ENCODE measurements around the gene DIAPH3.

Gene DIAPH3

DNA sequence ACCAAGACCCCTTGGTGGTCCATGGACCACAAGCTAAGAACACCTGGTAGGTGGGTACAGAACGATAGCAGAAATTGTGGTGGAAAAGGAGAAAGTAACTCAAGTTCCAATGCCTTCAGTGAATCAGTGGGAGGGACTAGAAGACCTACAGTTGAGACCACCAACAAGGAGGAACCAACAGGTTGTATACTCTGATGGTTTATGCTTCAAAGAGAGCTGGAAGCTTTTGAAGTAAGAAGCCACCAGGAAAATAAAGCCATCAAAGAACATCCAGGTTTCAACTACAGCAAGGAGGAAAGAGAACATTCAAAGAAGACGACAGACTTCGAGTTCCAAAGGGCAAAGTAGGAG is 42.4 kb downstream of the DIAPH3 start:
- ChIA-PET CTCF (interaction anchor here (0.6 kb wide), 1 partner anchor 66 kb away, joined by 3 read pairs; no protein-coding TSS in a partner anchor), POLR2A (ENCODE audit: low non-redundant PET) (interaction anchor here (0.7 kb wide), 1 partner anchor 87 kb away, joined by 3 read pairs; no protein-coding TSS in a partner anchor)
- DNase-seq (ENCODE audit: low spot score), result no peak
- TF ChIP-seq CTCF (conservative IDR thresholded peaks at IDR 0.05; ENCODE audit: low read depth), result no peak
- no peak overlapping the region for H3K27ac ChIP-seq

DNA sequence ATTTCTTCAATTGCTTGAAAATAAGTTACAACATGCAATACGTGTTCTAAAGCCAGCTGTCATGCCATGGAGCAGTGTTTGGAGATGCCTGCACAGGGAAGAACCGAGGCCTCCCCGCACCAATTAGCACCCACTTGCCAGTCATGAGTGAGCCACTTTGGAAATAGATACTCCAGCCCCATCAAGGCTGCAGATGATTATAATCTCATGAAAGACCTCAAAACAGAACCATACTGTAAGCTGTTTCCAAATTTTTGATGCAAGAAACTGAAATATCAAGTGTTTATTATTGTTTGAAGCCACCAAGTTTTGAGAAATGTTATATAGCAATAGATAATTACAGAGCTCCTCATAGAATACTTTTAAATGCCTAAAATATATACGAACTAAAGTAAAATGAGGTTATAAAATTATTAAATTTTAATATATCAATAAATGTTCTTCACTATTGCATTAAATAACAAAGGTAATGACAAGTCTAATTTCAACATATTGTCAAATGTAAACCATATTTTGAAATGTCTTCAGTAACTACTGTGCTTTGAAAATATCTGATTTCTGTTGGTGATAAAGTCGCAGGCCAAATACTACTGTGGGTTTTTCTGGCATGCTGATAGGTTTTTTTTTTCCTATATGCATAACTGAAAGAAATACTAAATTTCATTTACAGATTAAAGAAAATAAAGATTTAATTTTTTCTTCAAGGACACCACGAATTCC is 43.0 kb downstream of the DIAPH3 start:
- ChIA-PET POLR2A (ENCODE audit: low non-redundant PET) (interaction anchor here (0.7 kb wide), 1 partner anchor 86 kb away, joined by 3 read pairs; no protein-coding TSS in a partner anchor), CTCF (interaction anchor here (0.6 to 0.7 kb wide), 2 partner anchors 9 to 67 kb away, joined by 3 to 4 read pairs; no protein-coding TSS in a partner anchor)
- H3K27ac ChIP-seq, result no peak overlapping the region
- no peak for TF ChIP-seq CTCF (conservative IDR thresholded peaks at IDR 0.05; ENCODE audit: low read depth)
- DNase-seq (ENCODE audit: low spot score), result no peak

- no peak for DNase-seq (ENCODE audit: low spot score)
- no peak overlapping the region for H3K27ac ChIP-seq
- POLR2A ChIA-PET (ENCODE audit: low non-redundant PET), result no interaction called here
- TF ChIP-seq CTCF (conservative IDR thresholded peaks at IDR 0.05; ENCODE audit: low read depth), result no peak
- CTCF ChIA-PET, result no interaction called here
These were observed 44.9 kb downstream of the DIAPH3 start for GRCh38 chr13:60118696-60119400.

DNA sequence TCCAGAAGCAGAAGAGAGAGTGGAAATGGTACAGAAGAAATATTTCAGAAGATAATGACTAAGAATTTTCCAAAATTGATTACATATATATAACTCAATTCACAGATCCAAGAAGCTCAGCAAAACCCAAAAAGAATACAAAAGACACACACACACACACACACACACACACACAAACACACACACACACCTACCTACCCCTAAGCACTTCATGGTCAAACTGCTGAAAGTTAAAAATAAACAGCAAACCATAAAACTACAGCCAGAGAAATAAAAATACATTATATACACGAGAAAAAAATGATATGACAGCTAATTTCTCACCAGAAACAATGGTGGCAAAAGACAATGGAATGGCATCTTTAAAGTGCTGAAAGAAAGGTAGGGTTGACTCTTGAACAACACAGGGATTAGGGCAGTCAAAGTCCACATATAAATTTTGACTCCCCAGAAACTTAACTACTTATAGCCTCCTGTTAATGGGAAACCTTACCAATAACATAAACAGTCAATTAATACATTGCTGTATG is 49.2 kb downstream of the DIAPH3 start:
- ChIA-PET CTCF (interaction anchor here (1.0 kb wide), 1 partner anchor 208 kb away, joined by 6 read pairs; no protein-coding TSS in a partner anchor), POLR2A (ENCODE audit: low non-redundant PET) (interaction anchor here (0.6 kb wide), 1 partner anchor 50 kb away, joined by 3 read pairs; no protein-coding TSS in a partner anchor)
- no peak for TF ChIP-seq CTCF (conservative IDR thresholded peaks at IDR 0.05; ENCODE audit: low read depth)
- no peak for DNase-seq (ENCODE audit: low spot score)
- H3K27ac ChIP-seq, result no peak overlapping the region

- no peak for DNase-seq (ENCODE audit: low spot score)
- no peak for TF ChIP-seq CTCF (conservative IDR thresholded peaks at IDR 0.05; ENCODE audit: low read depth)
- POLR2A ChIA-PET (ENCODE audit: low non-redundant PET), result no interaction called here
- CTCF ChIA-PET, result no interaction called here
- no peak overlapping the region for H3K27ac ChIP-seq
These were observed 51.0 kb downstream of the DIAPH3 start for GRCh38 chr13:60112771-60113170.

DNA sequence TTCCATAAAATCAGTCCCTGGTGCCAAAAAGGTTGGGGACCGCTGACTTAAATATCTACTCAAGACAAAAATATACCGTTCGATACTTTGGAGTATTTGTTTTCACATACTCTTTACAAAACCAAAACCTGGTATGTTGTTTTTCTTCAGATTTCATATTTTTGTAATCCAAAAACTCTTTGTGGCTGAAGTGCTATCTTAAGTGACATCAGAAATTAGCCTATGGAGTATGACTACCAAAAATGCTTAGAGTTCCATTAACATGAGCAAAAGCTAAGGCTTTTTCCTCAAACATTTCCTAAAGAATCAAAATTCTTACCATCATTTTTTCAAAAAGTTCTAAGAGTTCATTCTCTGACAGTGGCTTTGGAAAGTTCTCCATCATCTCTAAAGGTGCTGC is 52.0 kb downstream of the DIAPH3 start:
- H3K27ac ChIP-seq, result no peak overlapping the region
- ChIA-PET CTCF (interaction anchor here (1.1 kb wide), 1 partner anchor 50 kb away, joined by 3 read pairs; no protein-coding TSS in a partner anchor), POLR2A (ENCODE audit: low non-redundant PET) (no interaction called here)
- no peak for TF ChIP-seq CTCF (conservative IDR thresholded peaks at IDR 0.05; ENCODE audit: low read depth)
- no peak for DNase-seq (ENCODE audit: low spot score)

Measured in RWPE1 (cell line).